HG03469 (cell line): Measurements from ENCODE around the gene RPN1.
"Not testable (repeated sequence)": the region's sequence is repeated elsewhere in the genome, so short reads cannot be mapped to it uniquely, and the experiment has no call there.

Source experiments
- ATAC-seq: cut with Tn5 transposase; IDR thresholded peaks from one replicate; pipeline ENCODE4 v1.9.1; 2021; ENCODE audit warnings: mild to moderate bottlenecking, moderate library complexity, moderate number of reproducible peaks; ENCODE audit not compliant: unreplicated experiment

The RPN1 gene

GRCh38 chr3:128653383-128653992 lies 2.9 kb upstream of the RPN1 start:
- not testable (repeated sequence) for ATAC-seq

GRCh38 chr3:128648940-128649663 lies 1.5 kb downstream of the RPN1 start:
- ATAC-seq = no peak

DNA sequence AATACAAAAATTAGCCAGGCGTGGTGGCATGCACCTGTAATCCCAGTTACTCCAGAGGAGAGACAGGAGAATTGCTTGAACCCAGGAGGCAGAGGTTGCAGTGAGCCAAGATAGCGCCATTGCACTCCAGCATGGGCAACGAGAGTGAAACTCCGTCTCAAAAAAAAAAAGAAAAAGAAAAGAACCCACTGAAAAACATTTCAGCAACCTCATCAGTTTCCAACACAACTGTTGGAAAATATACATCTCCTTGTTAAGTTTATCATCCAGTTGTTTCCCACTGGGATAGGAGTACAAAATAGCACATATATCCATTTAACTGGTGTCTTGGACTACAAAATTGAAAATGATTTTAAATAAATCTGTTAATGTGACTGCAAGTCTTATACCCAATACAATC lies 2.2 kb downstream of the RPN1 start:
- ATAC-seq = no peak

GRCh38 chr3:128647307-128647706 lies 3.3 kb downstream of the RPN1 start:
- no peak for ATAC-seq

GRCh38 chr3:128634075-128634611 lies 16.5 kb downstream of the RPN1 start:
- no peak for ATAC-seq

DNA sequence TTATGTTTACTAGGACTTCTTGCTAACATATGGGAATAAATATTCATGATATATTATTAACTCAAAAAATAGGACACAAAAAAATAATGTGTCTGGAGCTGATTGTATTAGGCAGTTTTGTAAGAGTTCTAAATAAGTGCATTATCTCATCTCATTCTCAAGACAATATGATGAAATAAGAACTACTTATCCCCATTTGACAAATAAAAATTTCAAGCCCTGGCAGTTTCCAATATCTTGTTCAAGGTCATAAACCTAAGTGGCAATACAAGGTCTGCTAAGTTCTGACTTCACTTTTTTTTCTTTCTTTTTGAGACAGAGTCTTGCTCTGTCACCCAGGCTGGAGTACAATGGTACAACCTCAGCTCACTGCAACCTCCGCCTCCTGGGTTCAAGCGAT lies 18.3 kb downstream of the RPN1 start:
- no peak for ATAC-seq

- ATAC-seq = no peak
These were observed 20.7 kb downstream of the RPN1 start for GRCh38 chr3:128629936-128630335.

DNA sequence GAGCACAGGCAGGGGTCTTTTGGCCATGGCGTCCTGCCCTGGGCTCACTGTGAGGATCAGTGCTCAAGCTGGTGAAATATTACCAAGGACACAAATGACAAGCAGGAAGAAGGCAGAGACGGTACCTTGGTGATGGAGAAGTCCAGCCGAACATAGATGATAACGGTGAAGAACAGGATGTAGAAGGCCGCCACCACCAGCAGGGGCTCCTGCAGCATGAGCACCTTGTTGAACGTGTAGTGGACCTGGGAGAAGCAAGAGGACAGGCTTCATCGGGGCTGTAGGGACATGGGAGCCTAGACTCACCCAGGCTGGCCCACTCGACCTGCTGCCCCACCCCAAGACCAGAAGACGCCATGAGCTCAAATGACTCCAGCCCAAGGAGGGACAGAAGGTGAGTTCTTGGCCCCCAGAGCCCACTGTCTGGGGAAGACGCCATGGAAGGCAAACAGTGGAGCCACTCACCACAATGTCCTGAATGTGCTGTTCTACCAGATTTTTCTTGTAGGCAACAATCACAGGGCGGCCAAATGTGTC lies 25.1 kb downstream of the RPN1 start:
- ATAC-seq = no peak

- no peak for ATAC-seq
These were observed 26.0 kb downstream of the RPN1 start for GRCh38 chr3:128624526-128625138.

GRCh38 chr3:128623762-128624176 lies 26.8 kb downstream of the RPN1 start:
- no peak for ATAC-seq

- no peak for ATAC-seq
These were observed 28.7 kb downstream of the RPN1 start for GRCh38 chr3:128621931-128622330.

DNA sequence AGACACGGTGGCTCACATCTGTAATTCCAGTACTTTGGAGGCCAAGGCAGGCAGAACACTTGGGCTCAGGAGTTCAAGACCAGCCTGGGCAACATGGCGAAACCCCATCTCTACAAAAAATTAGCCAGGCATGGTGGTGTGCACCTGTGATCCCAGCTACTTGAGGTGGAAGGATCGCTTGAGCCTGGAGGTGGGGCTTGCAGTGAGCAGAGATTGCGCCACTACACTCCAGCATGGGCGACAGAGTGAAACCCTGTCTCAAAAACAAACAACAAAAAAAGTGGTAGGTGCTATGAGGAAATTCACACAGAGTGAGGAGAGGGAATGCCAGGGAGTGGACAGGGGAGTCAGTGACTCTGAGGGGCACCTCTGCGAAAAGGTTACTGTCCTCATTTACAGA lies 29.4 kb downstream of the RPN1 start:
- no peak for ATAC-seq

DNA sequence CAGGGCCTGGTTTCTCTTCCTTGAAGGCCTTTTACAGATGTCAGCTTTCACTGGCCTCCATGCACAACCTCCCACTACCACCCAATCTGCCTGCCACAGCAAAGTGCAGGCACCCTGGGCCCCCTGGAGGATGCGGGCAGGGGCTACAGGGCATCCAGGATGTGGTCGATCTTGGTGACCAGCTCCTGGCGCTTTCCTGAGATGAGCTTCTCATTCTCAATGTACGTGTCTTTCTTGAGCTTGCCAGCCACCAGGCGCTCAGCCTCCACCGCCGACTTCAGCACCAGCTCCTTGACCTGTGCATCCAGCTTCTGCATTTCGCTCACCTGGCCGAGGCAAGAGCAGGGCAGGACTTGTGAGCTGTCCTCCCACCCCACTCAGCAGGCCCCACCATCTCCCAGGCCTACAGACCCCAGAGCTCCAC lies 30.3 kb downstream of the RPN1 start:
- no peak for ATAC-seq

DNA sequence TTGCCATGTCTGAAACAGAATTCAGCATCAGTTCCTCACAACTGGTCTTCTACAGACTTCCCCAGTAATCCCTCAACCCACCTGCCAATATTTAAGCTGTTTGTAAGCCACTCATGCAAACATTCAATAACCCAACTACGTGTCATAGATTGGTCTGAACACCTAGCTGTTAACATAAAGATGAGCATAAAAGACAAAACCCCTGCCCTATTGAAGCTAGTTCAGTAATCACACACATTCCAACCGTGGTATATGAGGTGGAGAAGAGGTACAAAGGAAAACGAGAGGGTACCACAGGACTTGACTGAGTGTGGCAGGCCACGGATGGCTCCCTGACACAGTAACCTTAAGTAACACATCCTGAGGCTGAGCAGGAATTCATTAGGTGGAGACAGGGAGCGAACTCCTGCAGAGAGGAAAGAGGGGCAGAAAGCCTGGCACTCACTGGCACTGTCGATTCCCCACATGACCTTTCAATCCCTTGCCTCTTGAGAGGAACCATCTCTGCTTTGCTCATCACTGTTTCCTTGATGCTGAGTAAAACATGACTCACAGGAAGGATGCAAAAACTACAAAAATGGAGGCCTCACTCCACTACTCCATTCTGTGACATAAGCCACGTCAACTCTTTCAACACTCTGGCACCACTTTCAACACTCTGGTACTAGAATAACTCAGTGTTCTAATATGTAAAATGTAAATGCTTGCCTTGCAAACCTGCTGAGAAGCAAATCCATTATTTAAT lies 31.3 kb downstream of the RPN1 start:
- no peak for ATAC-seq

DNA sequence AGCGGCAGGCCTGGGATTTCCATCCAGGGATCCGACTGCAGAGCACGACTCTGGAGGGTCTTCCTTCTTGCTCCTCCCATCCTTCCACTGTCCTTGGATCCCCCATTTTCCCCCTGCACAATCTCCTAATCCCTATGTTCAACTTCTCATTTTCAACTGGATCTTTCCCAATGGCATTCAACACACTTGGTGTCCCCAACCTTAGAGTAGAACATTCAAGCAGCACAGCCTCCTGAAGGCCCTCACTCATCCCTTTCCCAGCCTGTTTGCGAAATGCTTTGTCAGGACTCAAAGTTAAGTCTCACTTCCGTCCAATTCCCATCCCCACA lies 32.3 kb downstream of the RPN1 start:
- no peak for ATAC-seq

DNA sequence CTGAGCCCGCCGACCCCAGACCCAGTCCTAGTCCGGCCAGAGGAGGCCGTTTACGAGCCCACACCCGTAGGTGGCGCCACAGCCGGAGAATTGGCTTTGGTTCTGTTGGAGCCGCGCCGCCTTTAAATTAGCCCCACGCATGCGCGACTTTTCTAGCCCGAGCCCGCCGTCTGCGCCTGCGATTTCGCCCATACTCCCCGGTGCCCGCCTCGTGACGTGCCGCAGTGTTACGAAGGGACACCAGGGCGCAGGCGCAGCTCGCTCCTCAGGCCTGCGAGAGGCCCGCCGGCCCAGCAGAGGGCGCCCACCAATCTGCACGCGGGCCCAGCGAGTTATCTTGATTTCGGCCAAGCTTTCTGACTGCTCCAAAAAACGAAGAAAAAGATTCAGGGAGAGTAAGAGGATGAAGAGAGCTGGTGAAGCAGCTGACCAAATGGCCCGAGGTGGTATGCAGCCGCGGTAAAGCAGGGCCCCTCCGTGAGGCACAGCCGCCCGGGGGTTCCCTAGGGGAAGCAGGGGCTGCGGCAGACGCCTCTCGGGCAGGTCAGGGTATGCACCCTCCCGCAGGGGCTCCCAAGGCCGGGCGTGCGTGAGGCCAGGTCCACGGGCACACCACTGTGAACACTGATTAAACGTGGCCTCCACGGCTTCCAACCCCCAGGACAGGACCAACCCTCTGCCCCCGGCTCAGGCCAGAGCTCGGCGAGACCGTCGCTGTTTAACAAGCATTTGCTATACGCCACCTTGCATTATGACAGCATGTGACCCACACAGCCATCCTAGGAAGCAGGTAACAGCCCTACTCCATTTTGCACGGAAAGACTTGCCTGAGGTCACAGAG lies 32.8 kb downstream of the RPN1 start:
- peak; percentile 71 for ATAC-seq

DNA sequence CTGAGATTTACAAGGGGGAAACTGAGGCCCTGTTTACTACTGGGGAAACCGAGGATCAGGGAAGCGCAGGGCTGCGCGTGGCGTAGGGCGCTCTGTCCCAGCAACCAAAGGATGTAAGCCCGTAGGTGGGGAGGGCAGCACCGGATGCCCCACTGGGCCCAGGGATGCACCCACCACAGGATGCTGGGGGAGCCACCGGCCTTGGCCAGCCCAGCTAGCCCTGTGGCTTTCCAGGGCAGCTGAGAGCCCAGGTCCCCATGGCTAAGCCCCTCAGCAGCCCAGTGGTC lies 33.4 kb downstream of the RPN1 start:
- no peak for ATAC-seq

DNA sequence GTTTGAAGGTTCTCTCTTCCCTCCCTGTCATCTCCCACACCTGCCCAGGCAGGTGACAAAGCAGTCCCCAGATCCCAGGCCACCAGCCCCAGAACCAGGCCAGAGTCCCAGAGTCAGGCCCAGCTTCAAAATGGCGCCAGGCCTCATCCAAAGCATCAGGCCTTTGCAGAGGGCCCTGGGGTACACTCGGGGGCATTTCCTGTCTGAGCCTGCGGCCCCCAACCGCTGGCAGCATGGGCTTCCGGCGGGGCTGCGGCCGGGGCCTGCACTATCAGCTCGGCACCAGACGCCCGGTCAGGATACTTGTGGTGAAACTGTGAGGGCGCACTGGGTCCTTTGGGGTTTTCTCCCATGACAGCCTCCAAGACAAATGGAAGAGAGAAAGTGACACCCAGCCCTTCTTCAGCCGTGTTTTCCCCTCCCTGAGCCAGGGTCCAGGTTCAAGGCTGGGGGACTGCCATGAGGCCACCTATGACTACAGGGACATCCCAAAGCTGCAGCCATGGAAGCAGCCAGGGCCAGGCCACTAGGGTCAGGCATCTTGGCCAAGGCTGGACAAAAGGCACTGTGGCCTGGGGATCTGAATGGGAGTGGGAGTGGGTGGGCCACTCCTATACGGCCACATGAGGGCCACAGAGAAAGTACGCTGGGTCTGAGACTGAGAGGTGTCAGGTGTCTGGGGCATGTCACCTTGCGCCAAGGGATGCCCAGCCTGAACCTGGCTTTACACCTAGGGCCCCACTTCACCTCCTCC lies 33.9 kb downstream of the RPN1 start:
- no peak for ATAC-seq

DNA sequence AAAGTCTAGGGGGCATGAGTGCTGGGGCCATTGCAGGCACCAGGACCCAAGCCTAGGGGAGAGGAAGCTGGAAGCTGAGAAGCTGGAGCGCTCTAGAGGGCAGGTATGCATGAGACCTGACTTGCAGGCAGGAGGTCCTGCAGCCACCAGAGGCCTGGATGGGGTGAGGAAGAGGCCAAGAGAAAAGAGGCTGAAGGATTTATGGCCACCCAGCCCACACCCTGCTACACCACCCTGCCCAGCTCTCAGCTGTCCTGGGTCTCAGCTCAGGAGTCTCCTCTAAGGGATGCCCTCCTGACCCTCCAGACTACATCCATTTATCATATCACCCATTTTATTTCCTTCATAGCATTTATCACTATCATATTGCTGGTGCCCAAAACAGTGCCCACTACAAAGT lies 36.5 kb downstream of the RPN1 start:
- no peak for ATAC-seq
